K562 (cell line): ENCODE measurements around the gene MYOCD.

Experiments used
- BRD4 ChIP-seq: fragments of 200-600 bp; sonication (generic); IDR thresholded peaks from 2 replicates; pipeline ENCODE4 v1.6.1; 2017; ENCODE audit warnings: inconsistent platforms
- EP300 ChIP-seq: IDR thresholded peaks from 2 replicates; pipeline ENCODE4 v1.6.1; 2012; ENCODE audit warnings: low read length, improper control_type of control experiment
- GABPA ChIP-seq: fragments of 200-800 bp; sonication (Bioruptor generic); conservative IDR thresholded peaks from 2 replicates; pipeline ENCODE4 v1.6.1; 2016; ENCODE audit warnings: low read depth, missing genetic modification characterization, missing compliant biosample characterization
- JUND ChIP-seq, 2 experiments: IDR thresholded peaks; 2 replicates in 1 of 2; 3 replicates in 1 of 2; pipeline ENCODE4 v1.6.1; 2011; ENCODE audit warnings: borderline replicate concordance in 2 of 2, low read depth in 2 of 2, low read length in 2 of 2, improper control_type of control experiment in 1 of 2, missing biosample characterization in 1 of 2, missing genetic modification characterization in 1 of 2, missing genetic modification reagents in 1 of 2
- SMARCE1 ChIP-seq: fragments of 450-650 bp; IDR thresholded peaks from 2 replicates; pipeline ENCODE4 v1.7.1; 2016; ENCODE audit warnings: mild to moderate bottlenecking
- TFE3 ChIP-seq: fragments of 450-650 bp; formaldehyde crosslinking; IDR thresholded peaks from 2 replicates; pipeline ENCODE4 v1.4.0; 2020; ENCODE audit warnings: mild to moderate bottlenecking, mixed read lengths
- ZFP91 ChIP-seq: sonication (generic); formaldehyde crosslinking; IDR thresholded peaks from 2 replicates; pipeline ENCODE4 v1.8.0; 2022; ENCODE audit warnings: mild to moderate bottlenecking, missing genetic modification reagents
- TF ChIP-seq, protein P1 (sequence below): sonication (generic); formaldehyde crosslinking; IDR thresholded peaks from 2 replicates; pipeline ENCODE4 v1.8.1; 2023; ENCODE audit warnings: mild to moderate bottlenecking, missing genetic modification reagents
- TF ChIP-seq, protein P2 (sequence below), 3 experiments: IDR thresholded peaks in 2 of 3; conservative IDR thresholded peaks in 1 of 3; 2 replicates each; pipeline ENCODE4 v1.5.1; 2011 to 2012; ENCODE audit warnings: low read length in 3 of 3, mild to moderate bottlenecking in 3 of 3, control low read depth in 2 of 3, improper control_type of control experiment in 1 of 3, inconsistent platforms in 1 of 3, low read depth in 1 of 3, mixed read lengths in 1 of 3, moderate library complexity in 1 of 3; ENCODE audit not compliant: insufficient read depth in 2 of 3
- TF ChIP-seq, protein P3 (sequence below): IDR thresholded peaks from 3 replicates; pipeline ENCODE4 v1.6.1; 2011; ENCODE audit warnings: borderline replicate concordance, mild to moderate bottlenecking; ENCODE audit not compliant: insufficient read length, insufficient read depth

DNA sequence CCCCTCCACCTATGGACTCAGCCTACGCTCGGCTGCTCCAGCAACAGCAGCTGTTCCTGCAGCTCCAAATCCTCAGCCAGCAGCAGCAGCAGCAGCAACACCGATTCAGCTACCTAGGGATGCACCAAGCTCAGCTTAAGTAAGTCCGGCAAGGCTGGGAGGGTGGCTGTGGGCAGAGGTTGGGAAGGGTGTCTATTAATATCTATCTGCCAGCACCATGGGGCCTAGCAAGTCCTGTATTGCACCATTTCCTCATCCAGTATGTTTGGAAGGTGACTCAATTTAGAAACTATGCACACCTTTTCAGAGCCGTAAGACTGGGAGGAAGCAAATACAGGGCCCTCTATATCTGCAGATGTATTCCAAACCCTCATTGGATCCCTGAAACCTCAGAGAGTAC lies 78.6 kb downstream of the MYOCD start:
- TF ChIP-seq TFE3 (CRISPR knock-in tag), result no peak
- TF ChIP-seq ZFP91, result no peak
- TF ChIP-seq, protein P1, sequence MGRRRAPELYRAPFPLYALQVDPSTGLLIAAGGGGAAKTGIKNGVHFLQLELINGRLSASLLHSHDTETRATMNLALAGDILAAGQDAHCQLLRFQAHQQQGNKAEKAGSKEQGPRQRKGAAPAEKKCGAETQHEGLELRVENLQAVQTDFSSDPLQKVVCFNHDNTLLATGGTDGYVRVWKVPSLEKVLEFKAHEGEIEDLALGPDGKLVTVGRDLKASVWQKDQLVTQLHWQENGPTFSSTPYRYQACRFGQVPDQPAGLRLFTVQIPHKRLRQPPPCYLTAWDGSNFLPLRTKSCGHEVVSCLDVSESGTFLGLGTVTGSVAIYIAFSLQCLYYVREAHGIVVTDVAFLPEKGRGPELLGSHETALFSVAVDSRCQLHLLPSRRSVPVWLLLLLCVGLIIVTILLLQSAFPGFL (CRISPR knock-in tag), result no peak
- no peak for TF ChIP-seq BRD4
- TF ChIP-seq, protein P2, sequence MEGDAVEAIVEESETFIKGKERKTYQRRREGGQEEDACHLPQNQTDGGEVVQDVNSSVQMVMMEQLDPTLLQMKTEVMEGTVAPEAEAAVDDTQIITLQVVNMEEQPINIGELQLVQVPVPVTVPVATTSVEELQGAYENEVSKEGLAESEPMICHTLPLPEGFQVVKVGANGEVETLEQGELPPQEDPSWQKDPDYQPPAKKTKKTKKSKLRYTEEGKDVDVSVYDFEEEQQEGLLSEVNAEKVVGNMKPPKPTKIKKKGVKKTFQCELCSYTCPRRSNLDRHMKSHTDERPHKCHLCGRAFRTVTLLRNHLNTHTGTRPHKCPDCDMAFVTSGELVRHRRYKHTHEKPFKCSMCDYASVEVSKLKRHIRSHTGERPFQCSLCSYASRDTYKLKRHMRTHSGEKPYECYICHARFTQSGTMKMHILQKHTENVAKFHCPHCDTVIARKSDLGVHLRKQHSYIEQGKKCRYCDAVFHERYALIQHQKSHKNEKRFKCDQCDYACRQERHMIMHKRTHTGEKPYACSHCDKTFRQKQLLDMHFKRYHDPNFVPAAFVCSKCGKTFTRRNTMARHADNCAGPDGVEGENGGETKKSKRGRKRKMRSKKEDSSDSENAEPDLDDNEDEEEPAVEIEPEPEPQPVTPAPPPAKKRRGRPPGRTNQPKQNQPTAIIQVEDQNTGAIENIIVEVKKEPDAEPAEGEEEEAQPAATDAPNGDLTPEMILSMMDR (IDR thresholded peaks at IDR 0.05 in 2 of 3, conservative IDR thresholded peaks at IDR 0.05 in 1 of 3; ENCODE audit: insufficient read depth in 2 of 3, low read depth in 1 of 3, low read length in 3 of 3), result no peak
- TF ChIP-seq GABPA (tag), result no peak
- no peak for TF ChIP-seq JUND (IDR thresholded peaks at IDR 0.05; ENCODE audit: borderline replicate concordance, low read depth, low read length)
- TF ChIP-seq JUND (tag; IDR thresholded peaks at IDR 0.05; ENCODE audit: borderline replicate concordance, low read depth, low read length), result no peak
- no peak for TF ChIP-seq EP300
- TF ChIP-seq, protein P3, sequence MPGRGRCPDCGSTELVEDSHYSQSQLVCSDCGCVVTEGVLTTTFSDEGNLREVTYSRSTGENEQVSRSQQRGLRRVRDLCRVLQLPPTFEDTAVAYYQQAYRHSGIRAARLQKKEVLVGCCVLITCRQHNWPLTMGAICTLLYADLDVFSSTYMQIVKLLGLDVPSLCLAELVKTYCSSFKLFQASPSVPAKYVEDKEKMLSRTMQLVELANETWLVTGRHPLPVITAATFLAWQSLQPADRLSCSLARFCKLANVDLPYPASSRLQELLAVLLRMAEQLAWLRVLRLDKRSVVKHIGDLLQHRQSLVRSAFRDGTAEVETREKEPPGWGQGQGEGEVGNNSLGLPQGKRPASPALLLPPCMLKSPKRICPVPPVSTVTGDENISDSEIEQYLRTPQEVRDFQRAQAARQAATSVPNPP, result no peak
- TF ChIP-seq SMARCE1, result no peak
